ENCODE measurements around the gene NTNG2.

- TF ChIP-seq CTCF (IDR thresholded peaks at IDR 0.05; ENCODE audit: insufficient read depth, low read depth, low read length): no peak
- TF ChIP-seq EZH2 (IDR thresholded peaks at IDR 0.05; ENCODE audit: insufficient read depth, low read length): no peak
Observed at GRCh38 chr9:132240841-132241482, 79.1 kb downstream of the NTNG2 start.
